Measurements from ENCODE around the gene MAP3K12. TPM values are rescaled to one million over a fixed set of nuclear protein-coding genes. Genes with fewer than 3 reads are reported as not detected.

MAP3K12 gene
- total and polyA plus RNA-seq, 2 of the 13 experiments (the other 11 are each of a cell fraction or from before 2014, with no cell fraction given), result 0.20 to 1.1 TPM

DNA sequence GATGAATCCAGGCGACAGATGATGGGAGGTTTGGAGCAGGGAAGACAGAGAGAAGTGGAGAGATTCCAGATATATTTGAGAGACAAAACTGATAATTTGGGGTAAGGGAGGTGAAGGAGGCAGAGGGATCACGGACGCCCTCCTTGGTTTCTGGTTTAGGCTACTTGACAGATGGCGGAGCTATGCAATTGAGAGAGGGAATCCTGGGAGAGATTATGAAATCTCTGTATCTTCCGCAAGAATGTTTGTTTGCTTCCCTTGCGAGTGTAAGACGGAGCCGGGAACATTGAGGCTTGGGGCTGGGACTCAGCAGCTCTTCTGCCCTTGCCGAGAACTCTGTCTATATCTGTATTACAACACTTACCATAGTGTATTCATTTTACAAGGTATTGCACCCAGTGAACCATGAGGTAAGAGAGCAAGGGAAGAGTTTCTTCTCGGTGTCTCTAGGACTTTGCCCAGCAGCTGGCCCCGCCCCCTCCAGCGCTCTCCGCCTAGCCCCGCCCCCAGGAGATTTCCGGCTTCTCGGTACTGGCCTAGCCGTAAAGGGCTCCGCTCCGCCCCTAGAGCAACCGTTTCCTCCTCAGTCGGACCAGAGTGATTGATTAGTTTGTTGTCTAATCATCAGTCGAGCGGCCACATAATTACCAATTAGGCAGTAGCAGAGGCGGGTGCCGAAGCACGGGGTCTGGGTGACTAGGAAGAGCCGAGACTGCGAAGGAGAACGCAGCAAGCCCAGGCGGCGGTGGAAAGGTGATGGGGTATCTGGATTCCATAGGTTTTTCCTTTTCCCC, 58.0 kb downstream of the MAP3K12 start, which contains the start of gene PRR13 (continued):
- TF ChIP-seq HMGA1 (CRISPR knock-in tag; conservative IDR thresholded peaks at IDR 0.05) (no peak), NONO (IDR thresholded peaks at IDR 0.05) (no peak), NONO (CRISPR knock-in tag; conservative IDR thresholded peaks at IDR 0.05) (no peak), MAFF (IDR thresholded peaks at IDR 0.05; ENCODE audit: low read depth, low read length) (no peak), POLR2AphosphoS5 (IDR thresholded peaks at IDR 0.05; ENCODE audit: low read depth, low read length) (peak; percentile 94), AGO2 (optimal IDR thresholded peaks at IDR 0.05; ENCODE audit: low read depth, low read length) (no peak), ZNF296 (CRISPR knock-in tag; conservative IDR thresholded peaks at IDR 0.05) (no peak), SMARCE1 (IDR thresholded peaks at IDR 0.05; ENCODE audit: borderline replicate concordance) (no peak), REST (IDR thresholded peaks at IDR 0.05; ENCODE audit: borderline replicate concordance in 1 of 2, low read depth in 1 of 2, low read length in 2 of 2) (peak in 1 of 2 experiments; percentile 34; a peak in 1 of 4 replicates), IRF2 (CRISPR knock-in tag; IDR thresholded peaks at IDR 0.05) (no peak), KDM2A (CRISPR knock-in tag; IDR thresholded peaks at IDR 0.05; ENCODE audit: borderline replicate concordance, low read depth) (peak; percentile 19; the same call in 1 of the 2 replicates), ZNF580 (CRISPR knock-in tag; IDR thresholded peaks at IDR 0.05; ENCODE audit: borderline replicate concordance, low read depth) (peak; percentile 17; the same call in 1 of the 2 replicates), ZSCAN22 (CRISPR knock-in tag; IDR thresholded peaks at IDR 0.05) (no peak), ZUFSP (CRISPR knock-in tag; IDR thresholded peaks at IDR 0.05; ENCODE audit: borderline replicate concordance) (no peak)
- TF ChIP-seq, protein P1, sequence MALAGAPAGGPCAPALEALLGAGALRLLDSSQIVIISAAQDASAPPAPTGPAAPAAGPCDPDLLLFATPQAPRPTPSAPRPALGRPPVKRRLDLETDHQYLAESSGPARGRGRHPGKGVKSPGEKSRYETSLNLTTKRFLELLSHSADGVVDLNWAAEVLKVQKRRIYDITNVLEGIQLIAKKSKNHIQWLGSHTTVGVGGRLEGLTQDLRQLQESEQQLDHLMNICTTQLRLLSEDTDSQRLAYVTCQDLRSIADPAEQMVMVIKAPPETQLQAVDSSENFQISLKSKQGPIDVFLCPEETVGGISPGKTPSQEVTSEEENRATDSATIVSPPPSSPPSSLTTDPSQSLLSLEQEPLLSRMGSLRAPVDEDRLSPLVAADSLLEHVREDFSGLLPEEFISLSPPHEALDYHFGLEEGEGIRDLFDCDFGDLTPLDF (CRISPR knock-in tag; IDR thresholded peaks at IDR 0.05), result no peak
- TF ChIP-seq, protein P2, sequence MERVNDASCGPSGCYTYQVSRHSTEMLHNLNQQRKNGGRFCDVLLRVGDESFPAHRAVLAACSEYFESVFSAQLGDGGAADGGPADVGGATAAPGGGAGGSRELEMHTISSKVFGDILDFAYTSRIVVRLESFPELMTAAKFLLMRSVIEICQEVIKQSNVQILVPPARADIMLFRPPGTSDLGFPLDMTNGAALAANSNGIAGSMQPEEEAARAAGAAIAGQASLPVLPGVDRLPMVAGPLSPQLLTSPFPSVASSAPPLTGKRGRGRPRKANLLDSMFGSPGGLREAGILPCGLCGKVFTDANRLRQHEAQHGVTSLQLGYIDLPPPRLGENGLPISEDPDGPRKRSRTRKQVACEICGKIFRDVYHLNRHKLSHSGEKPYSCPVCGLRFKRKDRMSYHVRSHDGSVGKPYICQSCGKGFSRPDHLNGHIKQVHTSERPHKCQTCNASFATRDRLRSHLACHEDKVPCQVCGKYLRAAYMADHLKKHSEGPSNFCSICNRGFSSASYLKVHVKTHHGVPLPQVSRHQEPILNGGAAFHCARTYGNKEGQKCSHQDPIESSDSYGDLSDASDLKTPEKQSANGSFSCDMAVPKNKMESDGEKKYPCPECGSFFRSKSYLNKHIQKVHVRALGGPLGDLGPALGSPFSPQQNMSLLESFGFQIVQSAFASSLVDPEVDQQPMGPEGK (CRISPR knock-in tag; IDR thresholded peaks at IDR 0.05), result no peak
- TF ChIP-seq, protein P3, sequence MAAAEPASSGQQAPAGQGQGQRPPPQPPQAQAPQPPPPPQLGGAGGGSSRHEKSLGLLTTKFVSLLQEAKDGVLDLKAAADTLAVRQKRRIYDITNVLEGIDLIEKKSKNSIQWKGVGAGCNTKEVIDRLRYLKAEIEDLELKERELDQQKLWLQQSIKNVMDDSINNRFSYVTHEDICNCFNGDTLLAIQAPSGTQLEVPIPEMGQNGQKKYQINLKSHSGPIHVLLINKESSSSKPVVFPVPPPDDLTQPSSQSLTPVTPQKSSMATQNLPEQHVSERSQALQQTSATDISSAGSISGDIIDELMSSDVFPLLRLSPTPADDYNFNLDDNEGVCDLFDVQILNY (CRISPR knock-in tag; conservative IDR thresholded peaks at IDR 0.05), result no peak

Measured in HepG2 (cell line).